Smooth muscle cell (in vitro differentiated cells): ENCODE results near the gene FILIP1. TPM values are rescaled to one million over a fixed set of nuclear protein-coding genes. Genes with fewer than 3 reads are reported as not detected.

ENCODE experiments used
- DNase-seq: peaks from one replicate; lab custom pipeline; 2025; ENCODE audit not compliant: unreplicated experiment; lab: John Stamatoyannopoulos, UW
- H2AFZ ChIP-seq: fragments of 200-600 bp; sonication (generic); 2 replicates; pipeline ENCODE4 v1.6.0; 2016; ENCODE audit warnings: antibody characterized with exemption, low read depth, mild to moderate bottlenecking
- H3F3A ChIP-seq: fragments of 200-600 bp; sonication (generic); 2 replicates; pipeline ENCODE4 v1.6.0; 2017; ENCODE audit warnings: antibody characterized with exemption, low read depth
- H3K27ac ChIP-seq: fragments of 200-600 bp; sonication (generic); 2 replicates; pipeline ENCODE4 v1.5.1; 2016; ENCODE audit warnings: low read depth, mild to moderate bottlenecking
- H3K27me3 ChIP-seq: fragments of 200-600 bp; sonication (generic); 2 replicates; pipeline ENCODE4 v1.6.1; 2016; ENCODE audit warnings: low read depth, mild to moderate bottlenecking
- H3K36me3 ChIP-seq: fragments of 200-600 bp; sonication (generic); 2 replicates; pipeline ENCODE4 v1.5.1; 2016; ENCODE audit warnings: low read depth
- H3K4me1 ChIP-seq: fragments of 200-600 bp; sonication (generic); 2 replicates; pipeline ENCODE4 v1.5.1; 2016; ENCODE audit warnings: low read depth
- H3K4me2 ChIP-seq: fragments of 200-600 bp; sonication (generic); 2 replicates; pipeline ENCODE4 v1.6.0; 2016; ENCODE audit warnings: mild to moderate bottlenecking
- H3K4me3 ChIP-seq: fragments of 200-600 bp; sonication (generic); 2 replicates; pipeline ENCODE4 v1.5.1; 2016; ENCODE audit warnings: mild to moderate bottlenecking
- H3K79me2 ChIP-seq: fragments of 200-600 bp; sonication (generic); 2 replicates; pipeline ENCODE4 v1.6.0; 2016; ENCODE audit warnings: low read depth, mild to moderate bottlenecking
- H3K9ac ChIP-seq: fragments of 200-600 bp; sonication (generic); 2 replicates; pipeline ENCODE4 v1.6.0; 2016; ENCODE audit warnings: low read depth
- H3K9me3 ChIP-seq: fragments of 200-600 bp; sonication (generic); replicated peaks from 2 replicates; pipeline ENCODE4 v1.5.1; 2016; ENCODE audit warnings: low read depth
- H4K20me1 ChIP-seq: fragments of 200-600 bp; sonication (generic); 2 replicates; pipeline ENCODE4 v1.6.0; 2016; ENCODE audit warnings: low read depth
- CTCF ChIP-seq: fragments of 200-600 bp; sonication (generic); IDR thresholded peaks from 2 replicates; pipeline ENCODE4 v1.5.1; 2017; ENCODE audit warnings: borderline replicate concordance, mild to moderate bottlenecking, antibody characterized with exemption; ENCODE audit not compliant: insufficient read depth, poor library complexity, severe bottlenecking
- WGBS: methylation state at CpG from one replicate; pipeline ENCODE4 v1.1.7; 2016; ENCODE audit warnings: low lambda C conversion rate; 5-methylcytosine and 5-hydroxymethylcytosine counted together
- polyA plus RNA-seq: library from polyadenylated mRNA; unstranded; fragments of >200 nt; fragmentation: Nextera tagmentation; extraction: Ambion mirVana; gene quantifications from 2 replicates; pipeline ENCODE4 v1.2.1, GENCODE V29; 2016
- total RNA-seq: library from RNA; depleted of rRNA; stranded (reverse); fragments of >200 nt; gene quantifications from 2 replicates; pipeline ENCODE4 v1.2.3, GENCODE V29; 2014

The FILIP1 gene
- total and polyA plus RNA-seq, 2 experiments from 2014 or later, result 3.0 to 3.5 TPM

DNA sequence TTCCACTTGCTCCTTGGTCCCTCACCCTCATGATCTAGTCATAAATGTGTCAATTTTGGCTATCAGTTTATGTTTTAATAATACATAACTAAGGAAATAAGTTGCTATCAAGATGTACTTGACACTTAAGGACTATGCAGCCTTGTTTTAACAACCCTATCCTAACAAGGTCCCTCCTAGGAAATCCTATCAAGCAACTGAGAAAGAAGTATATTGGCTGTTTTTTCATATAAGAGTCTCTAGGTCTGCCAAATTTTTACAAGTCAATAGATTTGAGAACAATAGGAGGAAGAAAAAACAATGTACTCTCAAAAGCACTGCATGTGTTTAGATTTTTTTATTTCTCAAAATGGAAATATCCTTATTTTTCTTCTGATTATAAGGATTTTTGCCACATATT lies 14.7 kb downstream of the FILIP1 start:
- Histone ChIP-seq H3K79me2 (peaks cover under 1% of the 10 kb centered on the region), H3K27me3 (no peaks in the 10 kb centered on the region), H3K27ac (no peak overlapping the region), H3K9me3 (no peaks in the 10 kb centered on the region), H3K36me3 (no peaks in the 10 kb centered on the region), H3K4me1 (peaks cover 7% of the 10 kb centered on the region), H3K9ac (no peak overlapping the region), H3K4me3 (no peak overlapping the region), H4K20me1 (no peaks in the 10 kb centered on the region), H3F3A (peaks cover 7% of the 10 kb centered on the region), H2AFZ (no peak overlapping the region), H3K4me2 (no peak overlapping the region)
- DNase-seq, result no peak
- no peak for TF ChIP-seq CTCF

GRCh38 chr6:75472885-75473284 lies 20.7 kb downstream of the FILIP1 start:
- H3K27ac ChIP-seq, result no peak overlapping the region
- 88% methylated on average over 1 of the region's 1 CpG for WGBS
- DNase-seq, result no peak
- H4K20me1 ChIP-seq, result no peaks in the 10 kb centered on the region
- H3K9ac ChIP-seq, result no peak overlapping the region
- H3K36me3 ChIP-seq, result peaks cover 6% of the 10 kb centered on the region
- H3K4me3 ChIP-seq, result no peak overlapping the region
- no peaks in the 10 kb centered on the region for H3K27me3 ChIP-seq
- no peak overlapping the region for H2AFZ ChIP-seq
- peaks cover 13% of the 10 kb centered on the region for H3K79me2 ChIP-seq
- no peaks in the 10 kb centered on the region for H3F3A ChIP-seq
- peaks cover 2% of the 10 kb centered on the region for H3K4me1 ChIP-seq
- TF ChIP-seq CTCF, result no peak
- H3K4me2 ChIP-seq, result no peak overlapping the region
- H3K9me3 ChIP-seq, result no peaks in the 10 kb centered on the region

GRCh38 chr6:75467966-75468365 lies 25.6 kb downstream of the FILIP1 start:
- WGBS, result 68% methylated on average over 3 of the region's 3 CpGs
- no peak overlapping the region for H3K4me2 ChIP-seq
- H4K20me1 ChIP-seq, result no peaks in the 10 kb centered on the region
- H3K9ac ChIP-seq, result no peak overlapping the region
- TF ChIP-seq CTCF, result no peak
- no peak overlapping the region for H3K4me3 ChIP-seq
- no peaks in the 10 kb centered on the region for H3F3A ChIP-seq
- H3K27ac ChIP-seq, result no peak overlapping the region
- no peaks in the 10 kb centered on the region for H3K27me3 ChIP-seq
- DNase-seq, result no peak
- peaks cover 6% of the 10 kb centered on the region for H3K36me3 ChIP-seq
- peaks cover 2% of the 10 kb centered on the region for H3K4me1 ChIP-seq
- H3K9me3 ChIP-seq, result no peaks in the 10 kb centered on the region
- H3K79me2 ChIP-seq, result peaks cover 18% of the 10 kb centered on the region
- no peak overlapping the region for H2AFZ ChIP-seq

- Histone ChIP-seq H3K9me3 (no peaks in the 10 kb centered on the region), H3K4me3 (no peak overlapping the region), H2AFZ (no peak overlapping the region), H3K4me1 (peaks cover 2% of the 10 kb centered on the region), H3K27me3 (no peaks in the 10 kb centered on the region), H3K36me3 (peaks cover 6% of the 10 kb centered on the region), H3K4me2 (no peak overlapping the region), H3K27ac (no peak overlapping the region), H4K20me1 (no peaks in the 10 kb centered on the region), H3F3A (no peaks in the 10 kb centered on the region), H3K79me2 (peaks cover 18% of the 10 kb centered on the region), H3K9ac (no peak overlapping the region)
- no peak for DNase-seq
- no peak for TF ChIP-seq CTCF
- 90% methylated on average over 4 of the region's 4 CpGs for WGBS
Observed at GRCh38 chr6:75467284-75467683, 26.3 kb downstream of the FILIP1 start.
